Keratinocyte (primary cell): ENCODE results near the gene CASP14. TPM values are rescaled to one million over a fixed set of nuclear protein-coding genes. Genes with fewer than 3 reads are reported as not detected.

Experiments
- DNase-seq: peaks from one replicate; pipeline ENCODE4 v3.0.0-alpha.2; 2011; ENCODE audit warnings: low read depth, missing footprints, low spot score
- FAIRE-seq: peaks from 2 replicates; lab custom pipeline; 2011; peaks lifted over from hg19 to GRCh38; lab: Jason Lieb, UNC
- H2AFZ ChIP-seq: 2 replicates; pipeline ENCODE4 v1.6.0; 2012; ENCODE audit warnings: low read length, control low read depth, inconsistent platforms; ENCODE audit not compliant: control insufficient read depth
- H3K27ac ChIP-seq: 2 replicates; pipeline ENCODE4 v1.5.1; 2011; ENCODE audit warnings: low read length; ENCODE audit not compliant: control insufficient read depth, insufficient read depth
- H3K27me3 ChIP-seq: 3 replicates; pipeline ENCODE4 v1.6.0; 2011; ENCODE audit warnings: low read length; ENCODE audit not compliant: control insufficient read depth, insufficient read depth; ENCODE audit errors: extremely low read depth
- H3K36me3 ChIP-seq, 2 experiments: 2 replicates in 1 of 2; 3 replicates in 1 of 2; pipeline ENCODE4 v1.5.1; 2011; ENCODE audit warnings: low read length in 2 of 2, mild to moderate bottlenecking in 1 of 2; ENCODE audit not compliant: control insufficient read depth in 2 of 2, insufficient read depth in 2 of 2; ENCODE audit errors: extremely low read depth in 1 of 2
- H3K4me1 ChIP-seq: 3 replicates; pipeline ENCODE4 v1.5.1; 2011; ENCODE audit warnings: low read length; ENCODE audit not compliant: control insufficient read depth, insufficient read depth; ENCODE audit errors: extremely low read depth
- H3K4me2 ChIP-seq: 3 replicates; pipeline ENCODE4 v1.6.0; 2011; ENCODE audit warnings: low read depth, low read length; ENCODE audit not compliant: control insufficient read depth, insufficient read depth; ENCODE audit errors: extremely low read depth
- H3K4me3 ChIP-seq, 3 experiments: fragments of 200-600 bp in 1 of 3; sonication (generic) in 1 of 3; 2 replicates in 2 of 3; 3 replicates in 1 of 3; pipeline ENCODE4 v1.5.1; 2011 to 2016; ENCODE audit warnings: low read length in 3 of 3, mild to moderate bottlenecking in 3 of 3, control low read depth in 2 of 3, inconsistent platforms in 1 of 3, low read depth in 1 of 3, mixed read lengths in 1 of 3, mixed run types in 1 of 3, moderate library complexity in 1 of 3; ENCODE audit not compliant: control insufficient read depth in 2 of 3, insufficient read depth in 2 of 3; ENCODE audit errors: extremely low read depth in 1 of 3
- H3K79me2 ChIP-seq: 2 replicates; pipeline ENCODE4 v1.6.0; 2012; ENCODE audit warnings: low read length; ENCODE audit not compliant: control insufficient read depth, insufficient read depth
- H3K9ac ChIP-seq: 3 replicates; pipeline ENCODE4 v1.6.0; 2011; ENCODE audit warnings: low read length; ENCODE audit not compliant: control insufficient read depth, insufficient read depth; ENCODE audit errors: extremely low read depth
- H3K9me1 ChIP-seq: 3 replicates; pipeline ENCODE4 v1.6.0; 2011; ENCODE audit warnings: low read length; ENCODE audit not compliant: control insufficient read depth, insufficient read depth; ENCODE audit errors: extremely low read depth
- H3K9me3 ChIP-seq: 2 replicates; pipeline ENCODE4 v1.5.1; 2012; ENCODE audit warnings: low read depth, low read length; ENCODE audit not compliant: control insufficient read depth
- H4K20me1 ChIP-seq: 3 replicates; pipeline ENCODE4 v1.6.0; 2011; ENCODE audit warnings: low read length; ENCODE audit not compliant: control insufficient read depth, insufficient read depth; ENCODE audit errors: extremely low read depth
- EZH2 ChIP-seq: IDR thresholded peaks from one replicate; pipeline ENCODE4 v1.6.1; 2012; ENCODE audit warnings: inconsistent platforms, mild to moderate bottlenecking, low read length, moderate library complexity
- dilution Hi-C: fragments of 300-500 bp; cut with MboI; formaldehyde crosslinking; loops from one replicate; pipeline ENCODE4 v1.7.0; 2020; ENCODE audit warnings: low sequenced_read_pairs; ENCODE audit not compliant: extremely low pct_ligation_motif_present
- polyA plus RNA-seq, 5 experiments: library from polyadenylated mRNA; depleted of rRNA in 3 of 5; stranded (reverse) in 3 of 5; stranded (forward) in 1 of 5; unstranded in 1 of 5; fragments of >200 nt; gene quantifications; 1 replicate in 1 of 5; 2 replicates in 3 of 5; 3 replicates in 1 of 5; pipeline versions ENCODE4 v1.2.1 to v1.2.3, GENCODE V29; 2011 to 2012; ENCODE audit warnings: missing spikeins in 2 of 5, low read depth in 1 of 5, low replicate concordance in 1 of 5
- TF ChIP-seq, protein P1 (sequence below), 3 experiments: IDR thresholded peaks in 1 of 3; conservative IDR thresholded peaks in 1 of 3; optimal IDR thresholded peaks in 1 of 3; 2 replicates in 2 of 3; 3 replicates in 1 of 3; pipeline versions ENCODE3 to v1.5.1; 2011; ENCODE audit warnings: low read length in 3 of 3, mild to moderate bottlenecking in 3 of 3, moderate library complexity in 2 of 3, control low read depth in 1 of 3, inconsistent platforms in 1 of 3; ENCODE audit not compliant: insufficient read depth in 2 of 3; ENCODE audit errors: extremely low read depth in 1 of 3

Gene CASP14
- polyA plus RNA-seq, 1 donor (not counting 4 experiments of a cell fraction or from before 2014, with no cell fraction given), result 122 TPM

DNA sequence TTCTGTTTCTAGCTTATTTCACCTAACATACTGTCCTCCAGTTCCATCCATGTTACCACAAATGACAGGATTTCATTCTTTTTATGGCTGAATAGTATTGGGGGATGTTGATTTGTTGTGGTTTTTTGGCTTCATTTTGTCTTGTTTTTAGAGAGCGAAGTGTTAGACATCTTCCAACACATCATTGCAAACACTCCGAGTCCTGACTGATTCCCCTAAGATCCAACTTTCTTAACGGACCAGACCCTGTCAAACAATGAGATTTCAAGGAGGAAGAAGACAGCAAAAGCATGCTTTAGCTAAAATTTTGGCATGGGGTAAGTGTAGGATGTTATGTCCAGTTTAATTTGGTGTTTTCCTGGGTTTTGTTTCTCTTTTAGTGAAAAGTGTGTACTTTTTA, 3.8 kb upstream of the CASP14 start:
- H3K4me3 ChIP-seq, result no peak overlapping the region
- H2AFZ ChIP-seq, result no peak overlapping the region
- no peak overlapping the region for H3K27ac ChIP-seq
- no peak overlapping the region for H3K4me2 ChIP-seq
- no peaks in the 10 kb centered on the region for H3K79me2 ChIP-seq
- H3K9me1 ChIP-seq, result no peaks in the 10 kb centered on the region
- no peaks in the 10 kb centered on the region for H4K20me1 ChIP-seq
- no peaks in the 10 kb centered on the region for H3K36me3 ChIP-seq
- TF ChIP-seq, protein P1, sequence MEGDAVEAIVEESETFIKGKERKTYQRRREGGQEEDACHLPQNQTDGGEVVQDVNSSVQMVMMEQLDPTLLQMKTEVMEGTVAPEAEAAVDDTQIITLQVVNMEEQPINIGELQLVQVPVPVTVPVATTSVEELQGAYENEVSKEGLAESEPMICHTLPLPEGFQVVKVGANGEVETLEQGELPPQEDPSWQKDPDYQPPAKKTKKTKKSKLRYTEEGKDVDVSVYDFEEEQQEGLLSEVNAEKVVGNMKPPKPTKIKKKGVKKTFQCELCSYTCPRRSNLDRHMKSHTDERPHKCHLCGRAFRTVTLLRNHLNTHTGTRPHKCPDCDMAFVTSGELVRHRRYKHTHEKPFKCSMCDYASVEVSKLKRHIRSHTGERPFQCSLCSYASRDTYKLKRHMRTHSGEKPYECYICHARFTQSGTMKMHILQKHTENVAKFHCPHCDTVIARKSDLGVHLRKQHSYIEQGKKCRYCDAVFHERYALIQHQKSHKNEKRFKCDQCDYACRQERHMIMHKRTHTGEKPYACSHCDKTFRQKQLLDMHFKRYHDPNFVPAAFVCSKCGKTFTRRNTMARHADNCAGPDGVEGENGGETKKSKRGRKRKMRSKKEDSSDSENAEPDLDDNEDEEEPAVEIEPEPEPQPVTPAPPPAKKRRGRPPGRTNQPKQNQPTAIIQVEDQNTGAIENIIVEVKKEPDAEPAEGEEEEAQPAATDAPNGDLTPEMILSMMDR (optimal IDR thresholded peaks at IDR 0.05 in 1 of 3, IDR thresholded peaks at IDR 0.05 in 1 of 3, conservative IDR thresholded peaks at IDR 0.05 in 1 of 3; ENCODE audit: extremely low read depth in 1 of 3, insufficient read depth in 2 of 3, low read length in 3 of 3), result no peak
- no peak for TF ChIP-seq EZH2
- FAIRE-seq (no peak), DNase-seq (no peak)
- no peaks in the 10 kb centered on the region for H3K27me3 ChIP-seq
- no peaks in the 10 kb centered on the region for H3K9me3 ChIP-seq
- dilution Hi-C loops, result no loop called here
- H3K4me1 ChIP-seq, result peaks cover 8% of the 10 kb centered on the region
- H3K9ac ChIP-seq, result no peak overlapping the region

DNA sequence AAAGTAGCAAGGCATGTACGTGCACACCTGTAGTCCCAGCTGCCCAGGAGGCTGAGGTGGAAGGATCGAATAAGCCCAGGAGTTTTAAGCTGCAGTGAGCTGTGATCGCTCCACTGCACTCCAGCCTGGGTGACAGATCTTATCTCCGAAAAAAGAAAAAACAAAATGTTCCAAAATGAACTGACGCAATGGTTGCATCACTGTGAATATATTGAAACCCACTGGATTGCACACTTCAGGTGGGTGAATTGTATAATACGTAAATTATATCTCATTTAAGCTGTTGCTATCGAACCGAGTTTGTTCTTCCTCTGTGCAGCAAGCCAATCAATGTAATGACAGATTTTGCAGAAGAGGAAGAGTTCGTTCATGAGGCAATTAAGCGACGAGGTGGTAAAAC, 1.6 kb upstream of the CASP14 start:
- dilution Hi-C loops, result no loop called here
- Histone ChIP-seq H3K36me3 (peaks cover 0 to 2% of the 10 kb centered on the region in 2 experiments), H3K4me1 (peaks cover 8% of the 10 kb centered on the region), H4K20me1 (no peaks in the 10 kb centered on the region), H3K27me3 (no peaks in the 10 kb centered on the region), H3K9me1 (no peaks in the 10 kb centered on the region), H3K4me3 (no peak overlapping the region), H3K9ac (no peak overlapping the region), H3K9me3 (no peaks in the 10 kb centered on the region), H3K79me2 (no peaks in the 10 kb centered on the region), H3K27ac (no peak overlapping the region), H3K4me2 (no peak overlapping the region), H2AFZ (no peak overlapping the region)
- DNase-seq (no peak), FAIRE-seq (no peak)
- TF ChIP-seq EZH2, result no peak
- TF ChIP-seq, protein P1 (optimal IDR thresholded peaks at IDR 0.05 in 1 of 3, IDR thresholded peaks at IDR 0.05 in 1 of 3, conservative IDR thresholded peaks at IDR 0.05 in 1 of 3; ENCODE audit: extremely low read depth in 1 of 3, insufficient read depth in 2 of 3, low read length in 3 of 3), result no peak
